ENCODE data around the gene SEC24D.

Gene SEC24D

GRCh38 chr4:118843237-118843636, 7.3 kb upstream of the SEC24D start:
- no peak for DNase-seq

- DNase-seq = no peak
Measured at GRCh38 chr4:118842055-118842454, 6.1 kb upstream of the SEC24D start.

- DNase-seq = no peak
Measured at GRCh38 chr4:118839221-118839927, 3.4 kb upstream of the SEC24D start.

GRCh38 chr4:118837121-118837507, 1.2 kb upstream of the SEC24D start:
- no peak for DNase-seq

GRCh38 chr4:118836301-118837120, 585 bp upstream of the SEC24D start:
- DNase-seq = no peak

GRCh38 chr4:118834960-118835569, 861 bp downstream of the SEC24D start:
- DNase-seq = no peak

GRCh38 chr4:118834070-118834469, 1.9 kb downstream of the SEC24D start:
- DNase-seq = no peak

- no peak for DNase-seq
Measured at GRCh38 chr4:118833192-118833820, 2.6 kb downstream of the SEC24D start.

- DNase-seq = no peak
Measured at GRCh38 chr4:118829107-118829506, 6.8 kb downstream of the SEC24D start.

GRCh38 chr4:118826723-118827444, 9.0 kb downstream of the SEC24D start:
- no peak for DNase-seq

- no peak for DNase-seq
Measured at GRCh38 chr4:118825799-118826198, 10.1 kb downstream of the SEC24D start.

GRCh38 chr4:118824141-118824540, 11.8 kb downstream of the SEC24D start:
- DNase-seq = no peak

- DNase-seq = no peak
Measured at GRCh38 chr4:118823471-118823870, 12.5 kb downstream of the SEC24D start.

- no peak for DNase-seq
Measured at GRCh38 chr4:118821590-118822293, 14.2 kb downstream of the SEC24D start.

GRCh38 chr4:118817178-118817930, 18.6 kb downstream of the SEC24D start:
- peak; percentile 4 for DNase-seq

- DNase-seq = no peak
Measured at GRCh38 chr4:118816538-118817177, 19.3 kb downstream of the SEC24D start.

GRCh38 chr4:118814891-118815290, 21.0 kb downstream of the SEC24D start:
- no peak for DNase-seq

- no peak for DNase-seq
Measured at GRCh38 chr4:118814058-118814457, 21.9 kb downstream of the SEC24D start.

- no peak for DNase-seq
Measured at GRCh38 chr4:118813561-118813960, 22.4 kb downstream of the SEC24D start.

GRCh38 chr4:118811832-118812231, 24.1 kb downstream of the SEC24D start:
- DNase-seq = no peak
